GM18909 (cell line): ENCODE results near the gene PRDM1.

Source experiments
- ATAC-seq: cut with Tn5 transposase; IDR thresholded peaks from one replicate; pipeline ENCODE4 v1.9.1; 2021; ENCODE audit warnings: mild to moderate bottlenecking; ENCODE audit not compliant: unreplicated experiment, poor library complexity

The PRDM1 gene

GRCh38 chr6:106094261-106094963 is 8.3 kb downstream of the PRDM1 start:
- ATAC-seq, result no peak

- no peak for ATAC-seq
Observed at GRCh38 chr6:106094964-106095335, 8.8 kb downstream of the PRDM1 start.

GRCh38 chr6:106097411-106098231 is 11.5 kb downstream of the PRDM1 start:
- ATAC-seq, result peak; percentile 44

- no peak for ATAC-seq
Observed at GRCh38 chr6:106098383-106099234, 12.5 kb downstream of the PRDM1 start.

- ATAC-seq, result no peak
Observed at GRCh38 chr6:106099235-106099537, 13.1 kb downstream of the PRDM1 start.

- no peak for ATAC-seq
Observed at GRCh38 chr6:106100755-106101154, 14.6 kb downstream of the PRDM1 start.

GRCh38 chr6:106101466-106101865 is 15.3 kb downstream of the PRDM1 start:
- no peak for ATAC-seq

GRCh38 chr6:106102034-106102433 is 15.9 kb downstream of the PRDM1 start:
- ATAC-seq, result peak; percentile 76

GRCh38 chr6:106102967-106103727 is 17.0 kb downstream of the PRDM1 start:
- no peak for ATAC-seq

GRCh38 chr6:106103728-106104109 is 17.6 kb downstream of the PRDM1 start:
- ATAC-seq, result peak; percentile 48

GRCh38 chr6:106104476-106104875 is 18.3 kb downstream of the PRDM1 start:
- no peak for ATAC-seq

- ATAC-seq, result no peak
Observed at GRCh38 chr6:106104941-106105340, 18.8 kb downstream of the PRDM1 start.

GRCh38 chr6:106105493-106105892 is 19.4 kb downstream of the PRDM1 start:
- ATAC-seq, result no peak

- no peak for ATAC-seq
Observed at GRCh38 chr6:106106276-106107042, 20.3 kb downstream of the PRDM1 start.

- ATAC-seq, result no peak
Observed at GRCh38 chr6:106107043-106107613, 21.0 kb downstream of the PRDM1 start.

- no peak for ATAC-seq
Observed at GRCh38 chr6:106108129-106108528, 22.0 kb downstream of the PRDM1 start.

- no peak for ATAC-seq
Observed at GRCh38 chr6:106109029-106109428, 22.9 kb downstream of the PRDM1 start.

GRCh38 chr6:106110164-106110826 is 24.2 kb downstream of the PRDM1 start:
- no peak for ATAC-seq

- ATAC-seq, result no peak
Observed at GRCh38 chr6:106112433-106112832, 26.3 kb downstream of the PRDM1 start.
